ENCODE results near the gene SLC43A2. TPM values are rescaled to one million over a fixed set of nuclear protein-coding genes. Genes with fewer than 3 reads are reported as not detected.

The SLC43A2 gene
- total and polyA plus RNA-seq, 8 donors, result 25.6 to 87.9 (median 27.0) TPM

- peak in 1 of 4 donors; percentile 73 for DNase-seq
- no peaks in the 10 kb centered on the region for H3K9me3 ChIP-seq
- no peaks in the 10 kb centered on the region for H3K27me3 ChIP-seq
- peak overlapping the region; percentile 83 to 98 for H3K27ac ChIP-seq
- TF ChIP-seq CTCF (IDR thresholded peaks at IDR 0.05), result no peak
- intact Hi-C loops (cut with DNase I), result no loop called here
- ATAC-seq, result no peak
- peaks cover 0 to 28% of the 10 kb centered on the region in 2 donors for H3K36me3 ChIP-seq
- H3K4me3 ChIP-seq, result peak overlapping the region in 1 of 2 donors; percentile 70
- peaks cover 36 to 73% of the 10 kb centered on the region in 2 donors for H3K4me1 ChIP-seq
These were observed 19.2 kb upstream of the SLC43A2 start for GRCh38 chr17:1647802-1648171.

- H3K27me3 ChIP-seq, result no peaks in the 10 kb centered on the region
- peaks cover 36 to 78% of the 10 kb centered on the region in 2 donors for H3K4me1 ChIP-seq
- intact Hi-C loops (cut with DNase I), result no loop called here
- TF ChIP-seq CTCF (IDR thresholded peaks at IDR 0.05), result no peak
- DNase-seq (peak in 1 of 4 donors; percentile 76), ATAC-seq (no peak)
- H3K9me3 ChIP-seq, result no peaks in the 10 kb centered on the region
- H3K36me3 ChIP-seq, result peaks cover 0 to 13% of the 10 kb centered on the region in 2 donors
- H3K27ac ChIP-seq, result peak overlapping the region; percentile 83 to 98
- H3K4me3 ChIP-seq, result peak overlapping the region in 1 of 2 donors; percentile 55
These were observed 17.7 kb upstream of the SLC43A2 start for GRCh38 chr17:1646199-1646875.

GRCh38 chr17:1645207-1646171 lies 16.9 kb upstream of the SLC43A2 start, which contains the start of gene SCARF1:
Gene SCARF1 (minus strand): TSS chr17:1645732. CDS start chr17:1645697, 35 bp downstream.
- H3K4me3 ChIP-seq, result peak within 1 kb of the TSS; percentile 25 to 55
- H3K4me1 ChIP-seq, result peaks cover 33 to 70% of the 10 kb centered on the region in 2 donors
- no peak for ATAC-seq
- H3K27me3 ChIP-seq, result no peaks in the 10 kb centered on the region
- H3K9me3 ChIP-seq, result no peaks in the 10 kb centered on the region
- peak in 2 of 4 donors; percentile 76 to 88 for DNase-seq
- peak in 1 of 2 donors; percentile 11 for TF ChIP-seq CTCF (IDR thresholded peaks at IDR 0.05)
- H3K36me3 ChIP-seq, result peaks cover 0 to 5% of the 10 kb centered on the region in 2 donors
- intact Hi-C loops (cut with DNase I), result no loop called here
- peak within 1 kb of the TSS; percentile 83 to 98 for H3K27ac ChIP-seq

GRCh38 chr17:1644493-1645206 lies 16.0 kb upstream of the SLC43A2 start:
- H3K27ac ChIP-seq, result peak overlapping the region; percentile 83 to 98
- peak in 2 of 4 donors; percentile 45 to 74 for DNase-seq
- H3K4me1 ChIP-seq, result peaks cover 29 to 70% of the 10 kb centered on the region in 2 donors
- peaks cover 0 to 5% of the 10 kb centered on the region in 2 donors for H3K36me3 ChIP-seq
- H3K27me3 ChIP-seq, result no peaks in the 10 kb centered on the region
- TF ChIP-seq CTCF (IDR thresholded peaks at IDR 0.05), result no peak
- no peak for ATAC-seq
- no peaks in the 10 kb centered on the region for H3K9me3 ChIP-seq
- peak overlapping the region; percentile 37 to 55 for H3K4me3 ChIP-seq
- intact Hi-C loops (cut with DNase I), result no loop called here

Measured in left lung (tissue), 10 donors.